OCI-LY3 (cell line): Measurements from ENCODE around the gene PKHD1.

Experiments
- H2AFZ ChIP-seq: fragments of 200-600, 300-600 bp; shearing (Covaris generic); 2 replicates; pipeline ENCODE4 v1.6.0; 2014; ENCODE audit warnings: antibody characterized with exemption, low read depth, low read length
- H3K27ac ChIP-seq: fragments of 200-600, 300-600 bp; sonication (generic); 2 replicates; pipeline ENCODE4 v1.5.1; 2014; ENCODE audit warnings: mild to moderate bottlenecking, low read length, moderate library complexity, mixed read lengths
- H3K27me3 ChIP-seq: fragments of 200-600, 300-600 bp; sonication (generic); 2 replicates; pipeline ENCODE4 v1.6.1; 2014; ENCODE audit warnings: low read depth, low read length, mixed read lengths
- H3K36me3 ChIP-seq: fragments of 200-600, 300-600 bp; sonication (generic); replicated peaks from 2 replicates; pipeline ENCODE3; 2014; ENCODE audit warnings: low read depth, low read length, mixed read lengths
- H3K4me1 ChIP-seq: fragments of 300-600, 200-600 bp; sonication (generic); 2 replicates; pipeline ENCODE4 v1.6.1; 2014; ENCODE audit warnings: low read length, mixed read lengths
- H3K4me2 ChIP-seq: fragments of 200-600, 300-600 bp; sonication (generic); 2 replicates; pipeline ENCODE4 v1.6.1; 2014; ENCODE audit warnings: low read length, mixed read lengths
- H3K4me3 ChIP-seq: fragments of 300-600, 200-600 bp; sonication (generic); 2 replicates; pipeline ENCODE4 v1.5.1; 2014; ENCODE audit warnings: antibody characterized with exemption, mild to moderate bottlenecking, low read length, moderate library complexity
- H3K79me2 ChIP-seq: fragments of 300-600, 200-600 bp; shearing (Covaris generic); 2 replicates; pipeline ENCODE4 v1.6.1; 2014; ENCODE audit warnings: mild to moderate bottlenecking, low read length, mixed read lengths
- H3K9ac ChIP-seq: fragments of 300-600, 200-600 bp; shearing (Covaris generic); 2 replicates; pipeline ENCODE4 v1.6.0; 2014; ENCODE audit warnings: mild to moderate bottlenecking, low read length, moderate library complexity
- H3K9me3 ChIP-seq: fragments of 200-600, 300-600 bp; shearing (Covaris generic); 2 replicates; pipeline ENCODE4 v1.6.1; 2014; ENCODE audit warnings: low read length, mixed read lengths; ENCODE audit not compliant: insufficient read depth
- H4K20me1 ChIP-seq: fragments of 200-600, 300-600 bp; sonication (generic); 2 replicates; pipeline ENCODE4 v1.6.1; 2016; ENCODE audit warnings: low read length, mixed read lengths; ENCODE audit not compliant: insufficient read depth
- EZH2phosphoT487 ChIP-seq: fragments of 200-600 bp; shearing (Covaris generic); IDR thresholded peaks from 2 replicates; pipeline ENCODE4 v1.6.1; 2018; ENCODE audit warnings: antibody characterized with exemption, mixed run types, low read depth
- TF ChIP-seq, protein P1 (sequence below): fragments of 200-600, 300-600 bp; sonication (generic); IDR thresholded peaks from 2 replicates; pipeline ENCODE4 v1.5.1; 2014; ENCODE audit warnings: antibody characterized with exemption, low read length, low read depth

PKHD1 gene

GRCh38 chr6:52013035-52013434, 74.4 kb downstream of the PKHD1 start:
- Histone ChIP-seq H3K36me3 (no peaks in the 10 kb centered on the region), H4K20me1 (no peaks in the 10 kb centered on the region), H3K4me1 (peaks cover 7% of the 10 kb centered on the region), H2AFZ (no peak overlapping the region), H3K27ac (no peak overlapping the region), H3K27me3 (peaks cover 11% of the 10 kb centered on the region), H3K4me2 (no peak overlapping the region), H3K79me2 (no peaks in the 10 kb centered on the region), H3K9me3 (no peaks in the 10 kb centered on the region), H3K9ac (no peak overlapping the region), H3K4me3 (no peak overlapping the region)
- TF ChIP-seq, protein P1, sequence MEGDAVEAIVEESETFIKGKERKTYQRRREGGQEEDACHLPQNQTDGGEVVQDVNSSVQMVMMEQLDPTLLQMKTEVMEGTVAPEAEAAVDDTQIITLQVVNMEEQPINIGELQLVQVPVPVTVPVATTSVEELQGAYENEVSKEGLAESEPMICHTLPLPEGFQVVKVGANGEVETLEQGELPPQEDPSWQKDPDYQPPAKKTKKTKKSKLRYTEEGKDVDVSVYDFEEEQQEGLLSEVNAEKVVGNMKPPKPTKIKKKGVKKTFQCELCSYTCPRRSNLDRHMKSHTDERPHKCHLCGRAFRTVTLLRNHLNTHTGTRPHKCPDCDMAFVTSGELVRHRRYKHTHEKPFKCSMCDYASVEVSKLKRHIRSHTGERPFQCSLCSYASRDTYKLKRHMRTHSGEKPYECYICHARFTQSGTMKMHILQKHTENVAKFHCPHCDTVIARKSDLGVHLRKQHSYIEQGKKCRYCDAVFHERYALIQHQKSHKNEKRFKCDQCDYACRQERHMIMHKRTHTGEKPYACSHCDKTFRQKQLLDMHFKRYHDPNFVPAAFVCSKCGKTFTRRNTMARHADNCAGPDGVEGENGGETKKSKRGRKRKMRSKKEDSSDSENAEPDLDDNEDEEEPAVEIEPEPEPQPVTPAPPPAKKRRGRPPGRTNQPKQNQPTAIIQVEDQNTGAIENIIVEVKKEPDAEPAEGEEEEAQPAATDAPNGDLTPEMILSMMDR: no peak
- no peak for TF ChIP-seq EZH2phosphoT487

DNA sequence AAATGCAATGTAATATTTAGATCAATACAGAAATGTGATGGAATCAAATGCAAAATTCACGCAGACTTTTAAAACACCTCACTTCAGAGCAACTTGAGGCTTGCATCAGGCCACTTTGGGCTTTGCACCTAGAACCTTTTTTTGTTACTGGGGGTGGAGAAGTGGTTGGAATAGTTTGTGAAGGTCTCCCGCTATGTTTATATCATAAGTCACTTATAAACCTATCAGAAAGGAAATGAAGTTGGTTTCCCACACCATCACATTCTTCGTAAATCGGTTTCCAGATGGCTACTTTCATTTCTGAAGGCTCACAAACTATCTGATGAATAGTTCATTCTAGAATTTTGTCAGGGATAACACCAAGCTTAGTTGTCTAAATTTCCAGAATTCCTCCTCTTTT, 74.8 kb downstream of the PKHD1 start:
- H3K4me1 ChIP-seq: peaks cover 7% of the 10 kb centered on the region
- TF ChIP-seq, protein P1: no peak
- no peak for TF ChIP-seq EZH2phosphoT487
- H3K4me2 ChIP-seq: no peak overlapping the region
- no peaks in the 10 kb centered on the region for H3K36me3 ChIP-seq
- H3K9ac ChIP-seq: no peak overlapping the region
- H3K9me3 ChIP-seq: no peaks in the 10 kb centered on the region
- no peak overlapping the region for H3K4me3 ChIP-seq
- H2AFZ ChIP-seq: no peak overlapping the region
- no peaks in the 10 kb centered on the region for H3K79me2 ChIP-seq
- no peak overlapping the region for H3K27ac ChIP-seq
- peaks cover 11% of the 10 kb centered on the region for H3K27me3 ChIP-seq
- no peaks in the 10 kb centered on the region for H4K20me1 ChIP-seq

GRCh38 chr6:52010806-52011205, 76.6 kb downstream of the PKHD1 start:
- TF ChIP-seq, protein P1: no peak
- no peak for TF ChIP-seq EZH2phosphoT487

GRCh38 chr6:52010145-52010544, 77.3 kb downstream of the PKHD1 start:
- H3K27ac ChIP-seq: no peak overlapping the region
- no peak overlapping the region for H3K4me2 ChIP-seq
- no peak overlapping the region for H3K9ac ChIP-seq
- no peaks in the 10 kb centered on the region for H3K4me1 ChIP-seq
- no peaks in the 10 kb centered on the region for H3K36me3 ChIP-seq
- no peak overlapping the region for H3K4me3 ChIP-seq
- H2AFZ ChIP-seq: no peak overlapping the region
- no peaks in the 10 kb centered on the region for H4K20me1 ChIP-seq
- H3K9me3 ChIP-seq: no peaks in the 10 kb centered on the region
- H3K27me3 ChIP-seq: peaks cover 11% of the 10 kb centered on the region; the same call in 1 of the 2 replicates
- no peak for TF ChIP-seq EZH2phosphoT487
- TF ChIP-seq, protein P1: no peak
- no peaks in the 10 kb centered on the region for H3K79me2 ChIP-seq

More at GRCh38 chr6:52010806-52011205, 76.6 kb downstream of the PKHD1 start:
- H3K27me3 ChIP-seq: peaks cover 11% of the 10 kb centered on the region; the same call in 1 of the 2 replicates
- H3K36me3 ChIP-seq: no peaks in the 10 kb centered on the region
- no peaks in the 10 kb centered on the region for H3K79me2 ChIP-seq
- no peak overlapping the region for H3K4me3 ChIP-seq
- peaks cover 2% of the 10 kb centered on the region for H3K4me1 ChIP-seq
- H3K9me3 ChIP-seq: no peaks in the 10 kb centered on the region
- no peak overlapping the region for H3K4me2 ChIP-seq
- no peak overlapping the region for H2AFZ ChIP-seq
- H3K27ac ChIP-seq: no peak overlapping the region
- H4K20me1 ChIP-seq: no peaks in the 10 kb centered on the region
- H3K9ac ChIP-seq: no peak overlapping the region
